Activated CD4-positive, alpha-beta T cell treated with anti-CD3 and anti-CD28 coated beads for 4 hours (primary cell): ENCODE results near the gene NAT9.

Experiments used
- DNase-seq, 2 donors: peaks; one replicate each; pipeline ENCODE4 v3.0.0-alpha.2; 2020

Gene NAT9

DNA sequence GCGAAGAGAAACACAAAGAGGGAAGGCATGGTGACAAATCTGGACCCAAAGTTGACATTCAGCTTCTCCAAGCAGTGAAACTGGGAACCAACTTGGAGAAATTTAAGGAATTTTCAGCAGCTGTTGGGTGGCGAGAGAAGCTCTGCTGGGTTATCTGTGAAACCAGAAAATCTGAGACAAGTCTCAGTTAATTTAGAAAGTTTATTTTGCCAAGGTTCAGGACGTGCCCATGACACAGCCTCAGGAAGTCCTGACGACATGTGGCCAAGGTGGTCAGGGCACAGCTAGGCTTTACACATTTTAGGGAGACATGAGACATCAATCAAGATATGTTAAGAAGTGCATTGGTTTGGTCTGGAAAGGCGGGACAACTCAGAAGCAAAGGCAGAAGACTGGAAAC lies 52.3 kb downstream of the NAT9 start:
- DNase-seq, result no peak

DNA sequence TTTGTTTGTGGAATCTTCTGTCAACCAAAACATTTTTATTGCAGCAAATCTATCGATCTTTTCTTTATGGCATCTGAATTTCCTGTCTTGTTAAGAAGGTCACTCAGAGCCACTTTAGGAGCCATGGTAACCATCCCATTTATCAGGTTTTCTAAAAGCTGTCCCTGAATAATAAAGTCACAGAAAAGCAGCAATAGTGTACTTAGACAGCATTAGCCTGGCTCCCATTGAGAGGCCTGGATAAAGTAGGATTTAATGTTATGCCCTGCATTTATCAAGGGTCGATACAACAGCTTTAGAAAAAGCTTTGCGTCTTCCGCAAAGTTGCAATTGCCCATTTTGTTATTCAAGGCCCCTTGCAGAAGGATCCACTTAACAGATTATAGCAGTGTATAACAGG lies 53.4 kb downstream of the NAT9 start:
- DNase-seq, result no peak
